Activated CD4-positive, alpha-beta T cell treated with anti-CD3 and anti-CD28 coated beads for 48 hours (primary cell): Measurements from ENCODE around the gene RIN3.

Source experiments
- DNase-seq: peaks from one replicate; pipeline ENCODE4 v3.0.0-alpha.2; 2020

Gene RIN3

DNA sequence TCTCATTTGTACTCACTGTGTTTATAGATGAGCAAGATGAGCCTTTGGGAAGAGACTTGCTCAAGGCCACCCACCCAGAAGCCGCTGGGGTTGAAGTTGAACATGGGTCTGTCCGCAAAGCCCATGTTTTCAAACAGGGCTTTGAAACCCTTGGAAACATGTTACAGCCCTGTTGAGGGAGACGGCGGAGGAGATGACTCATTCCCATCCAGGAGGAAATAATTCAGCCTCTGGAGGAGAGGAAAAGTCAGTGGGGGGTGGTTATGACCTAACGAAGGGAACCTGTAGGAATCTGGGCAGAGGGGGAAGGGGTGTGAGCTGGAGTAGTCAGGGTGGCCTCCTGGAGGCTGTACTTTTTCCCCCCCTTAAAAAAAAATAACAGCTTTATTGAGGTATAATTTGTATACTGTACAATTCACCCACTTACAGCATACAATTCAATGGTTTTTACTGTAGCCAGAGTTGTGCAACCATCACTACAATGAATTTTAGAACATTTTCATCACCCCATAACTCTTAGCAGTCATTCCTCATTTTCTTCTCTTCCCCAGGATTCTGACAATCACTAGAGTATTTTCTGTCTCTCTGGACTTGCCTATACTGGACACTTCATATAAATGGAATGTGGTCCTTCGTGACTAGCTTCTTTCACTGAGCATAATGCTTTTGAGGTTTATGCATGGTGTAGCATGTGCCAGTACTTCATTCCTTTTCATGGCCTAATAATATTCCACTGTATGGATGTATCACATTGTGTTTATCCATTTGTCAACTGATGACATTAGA, 1.9 kb upstream of the RIN3 start:
- no peak for DNase-seq

- DNase-seq = no peak
Observed at GRCh38 chr14:92512807-92513203, 776 bp upstream of the RIN3 start.

DNA sequence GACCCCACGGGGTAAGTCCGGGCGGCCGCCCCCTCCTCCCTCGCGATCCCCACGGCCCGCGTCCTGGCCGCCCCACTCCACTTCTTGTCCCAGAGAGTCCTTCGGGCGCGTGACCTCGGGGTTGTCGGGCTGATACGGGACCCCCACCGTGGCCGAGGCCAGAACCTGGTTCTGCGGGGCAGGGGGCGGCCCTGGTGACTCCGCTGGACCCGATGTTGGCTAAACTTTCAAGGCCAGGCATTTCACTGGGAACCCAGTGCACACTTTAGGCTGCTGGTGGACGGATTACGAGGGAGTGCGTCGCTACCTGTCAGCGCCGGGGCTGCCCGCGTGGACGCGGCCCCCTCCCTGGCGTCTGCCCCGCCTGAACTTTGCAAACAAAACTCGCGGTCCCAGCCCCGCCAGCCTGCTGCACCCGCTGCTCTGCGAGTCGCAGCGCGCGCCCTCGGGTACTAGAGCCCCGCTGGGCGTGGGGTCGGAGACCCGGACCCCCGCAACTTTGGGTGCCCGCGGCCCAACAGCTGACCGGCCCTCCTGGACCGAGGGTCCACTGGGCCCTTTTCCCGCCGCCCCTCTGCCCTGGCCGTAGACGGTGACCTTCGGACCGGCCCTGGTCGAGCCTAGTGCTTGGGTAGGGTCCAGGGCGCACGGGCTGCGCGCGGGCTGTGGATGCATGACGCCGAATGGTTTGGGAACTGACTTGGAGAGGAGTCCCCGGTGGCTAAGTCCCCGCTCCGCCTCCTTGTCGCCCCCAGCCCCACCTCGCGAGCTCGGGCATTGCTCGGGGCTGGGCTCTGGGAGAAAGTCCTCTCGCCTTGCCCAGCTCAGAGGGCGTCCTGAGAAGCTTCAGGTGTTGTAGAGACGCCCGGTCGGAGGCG, 624 bp downstream of the RIN3 start:
- DNase-seq = peak; percentile 49

DNA sequence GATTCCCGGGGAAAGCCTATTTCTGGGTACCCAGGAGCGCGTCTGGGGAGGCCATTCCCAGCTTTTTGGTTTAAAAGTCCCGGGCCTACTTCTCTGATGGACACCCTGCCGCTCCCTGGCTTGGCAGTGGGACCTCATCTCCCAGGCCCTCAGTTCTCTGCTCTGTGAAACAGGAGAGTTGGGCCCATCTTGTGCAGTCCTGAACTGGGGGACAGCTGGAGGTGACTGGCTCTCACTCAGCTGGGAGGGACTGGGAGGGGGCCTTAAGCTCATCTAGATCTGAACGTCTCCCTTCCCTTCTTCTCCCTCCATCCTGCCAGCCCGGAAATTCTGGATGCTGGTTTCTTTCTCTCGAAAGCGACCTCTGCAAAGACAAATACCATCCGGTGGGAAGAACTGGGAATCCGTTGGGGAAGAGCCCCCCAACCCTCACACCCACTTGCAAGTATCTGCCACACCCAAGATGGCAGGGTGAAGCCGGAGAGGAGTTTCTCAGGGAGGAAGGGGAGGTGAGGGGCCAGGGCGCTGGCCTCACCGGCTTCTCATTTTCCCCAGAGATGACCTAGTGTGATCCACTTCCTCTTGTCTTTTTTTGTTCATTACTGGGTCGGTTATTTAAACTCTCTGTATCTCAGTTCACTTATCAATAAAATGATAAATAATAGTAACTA, 1.4 kb downstream of the RIN3 start:
- DNase-seq = no peak

GRCh38 chr14:92515546-92516343, 2.2 kb downstream of the RIN3 start:
- no peak for DNase-seq

DNA sequence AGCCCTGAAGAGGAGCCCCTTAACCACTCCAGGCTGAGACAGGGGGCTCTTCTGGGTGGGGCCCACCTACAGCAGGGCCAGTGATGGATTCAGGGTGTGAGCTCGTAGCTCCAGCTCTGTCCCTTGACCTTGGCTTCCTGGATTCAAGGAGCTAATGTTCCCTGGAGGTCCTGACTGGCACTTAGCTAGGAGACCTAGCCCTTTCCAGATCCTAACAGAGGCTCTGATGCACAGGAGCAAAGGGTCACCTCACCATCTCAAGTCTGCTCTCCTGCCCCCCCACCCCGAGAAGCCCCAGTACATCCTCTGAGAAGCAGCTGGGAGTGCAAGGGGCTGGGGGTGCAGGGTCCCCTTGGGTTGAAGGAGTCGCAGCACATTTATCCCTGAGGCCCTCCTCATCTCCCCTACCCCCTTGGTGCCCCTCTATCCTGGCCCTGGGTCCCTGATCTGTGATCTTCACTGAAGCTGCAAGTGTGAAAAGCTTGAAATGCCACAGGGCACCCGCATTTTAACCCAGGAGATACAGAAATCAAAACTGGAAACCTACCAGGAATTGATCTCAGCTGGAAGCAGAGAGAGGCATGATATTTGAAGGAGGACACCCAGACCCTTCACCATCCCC, 2.9 kb downstream of the RIN3 start:
- no peak for DNase-seq

- DNase-seq = no peak
Observed at GRCh38 chr14:92516966-92517506, 3.5 kb downstream of the RIN3 start.

GRCh38 chr14:92517761-92518160, 4.2 kb downstream of the RIN3 start:
- no peak for DNase-seq

DNA sequence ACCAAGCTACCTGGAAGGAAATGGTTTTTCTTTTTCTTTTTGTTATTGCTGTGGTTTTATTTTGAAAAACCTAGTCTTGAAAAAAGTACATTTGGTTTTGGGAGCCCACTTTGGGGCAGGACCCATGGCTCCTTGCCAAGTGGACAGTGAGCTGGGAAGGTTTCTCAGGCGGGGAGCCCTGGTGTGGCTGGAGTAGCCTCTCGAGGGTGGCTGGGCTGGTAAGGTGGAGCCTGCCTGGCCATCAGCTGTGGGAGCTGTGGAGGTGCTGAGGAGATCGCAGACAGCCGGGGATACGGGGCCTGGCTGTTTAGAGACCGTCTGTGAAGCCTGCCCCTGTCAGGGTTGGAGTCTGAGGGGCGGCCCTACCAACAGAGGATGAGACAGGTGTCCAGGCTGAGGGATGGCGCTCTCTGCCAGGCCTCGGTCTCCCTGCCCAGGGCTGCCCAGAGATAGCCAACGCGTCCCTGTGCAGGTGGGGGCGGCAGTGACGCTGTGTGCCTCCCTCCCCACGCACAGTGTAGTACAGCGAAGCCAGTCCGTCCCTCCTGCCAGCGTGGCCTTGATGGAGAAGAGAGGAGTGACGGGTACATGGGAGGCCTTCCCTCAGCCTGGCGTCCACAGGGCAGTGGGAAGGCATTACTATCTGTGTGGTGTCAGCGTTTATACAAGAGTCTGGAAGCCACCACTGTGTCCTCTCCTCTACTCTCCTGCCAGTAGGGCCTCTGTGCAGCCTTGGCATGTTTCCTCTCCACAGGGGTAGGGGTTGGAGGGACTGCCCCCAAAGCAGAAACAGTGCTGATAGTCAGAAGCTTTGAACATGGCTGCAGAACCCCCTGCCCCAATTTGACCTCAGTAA, 5.9 kb downstream of the RIN3 start:
- DNase-seq = no peak

- DNase-seq = no peak
Observed at GRCh38 chr14:92520102-92521057, 6.8 kb downstream of the RIN3 start.

GRCh38 chr14:92521058-92521415, 7.5 kb downstream of the RIN3 start:
- no peak for DNase-seq

GRCh38 chr14:92523752-92524151, 10.2 kb downstream of the RIN3 start:
- DNase-seq = no peak

DNA sequence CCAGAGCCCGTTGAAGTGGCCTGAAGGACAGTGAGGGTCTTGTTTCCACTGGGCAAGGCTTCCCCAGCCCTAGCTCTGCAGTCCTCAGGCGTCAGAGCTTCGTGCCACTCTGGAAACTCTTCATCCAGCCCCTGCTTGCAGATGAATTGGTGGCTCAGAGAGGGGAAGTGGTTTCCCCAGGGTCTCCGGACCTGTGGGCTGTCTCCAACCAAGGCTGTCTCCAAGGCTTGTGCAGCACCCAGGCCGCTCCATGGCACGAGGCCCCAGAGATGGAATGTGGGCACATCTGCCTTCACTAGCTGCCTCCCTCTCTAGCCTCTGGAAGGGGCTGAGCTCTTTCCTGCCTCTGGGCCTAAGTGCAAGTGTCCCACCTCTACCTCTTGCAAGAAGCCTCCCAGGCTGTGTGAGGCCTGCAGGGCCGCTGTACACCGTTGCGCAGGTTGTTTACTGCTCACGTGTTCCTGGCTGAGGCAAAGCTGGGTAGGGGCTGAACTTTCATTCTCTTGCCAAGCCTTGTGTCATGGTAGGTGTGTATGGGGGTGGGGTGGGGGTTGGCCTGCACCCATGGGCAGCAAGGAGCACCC, 11.1 kb downstream of the RIN3 start:
- DNase-seq = no peak

DNA sequence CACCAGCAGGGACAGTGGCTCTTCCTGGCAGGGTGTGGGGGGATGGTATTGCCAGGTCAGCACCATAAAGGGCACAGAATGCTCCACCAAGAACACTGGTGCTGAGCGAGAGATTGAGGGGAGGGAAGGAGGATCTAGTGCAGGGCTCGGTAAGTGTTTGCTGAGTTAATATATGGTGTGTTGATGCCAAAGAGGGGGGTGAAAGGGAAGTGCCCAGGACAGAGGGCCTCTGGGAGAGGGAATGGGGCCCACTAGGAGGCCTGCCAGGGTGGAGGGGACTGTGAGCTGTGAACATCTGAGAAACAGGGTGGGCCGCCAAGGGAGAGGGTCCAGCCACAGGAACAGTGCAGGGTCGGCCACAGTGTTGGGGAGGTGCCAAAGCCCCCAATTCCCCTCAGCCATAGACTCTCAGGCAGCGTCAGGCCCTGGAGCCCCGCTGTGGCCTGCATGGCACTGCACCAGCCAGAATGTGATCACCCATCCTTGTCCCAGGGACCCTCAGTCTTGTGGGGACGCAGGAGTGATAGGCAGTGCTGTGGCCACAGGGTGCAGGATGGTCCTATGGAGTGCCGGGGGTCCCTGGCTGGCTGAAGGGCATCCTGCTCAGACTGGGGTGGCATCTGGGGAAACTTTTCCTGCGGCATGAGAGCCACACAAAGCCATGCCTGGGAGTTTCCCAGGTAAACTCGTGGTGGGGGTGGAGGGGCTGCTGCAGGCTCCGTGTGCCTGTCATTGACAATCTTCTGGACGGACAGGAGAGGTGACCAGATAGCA, 11.9 kb downstream of the RIN3 start:
- no peak for DNase-seq

DNA sequence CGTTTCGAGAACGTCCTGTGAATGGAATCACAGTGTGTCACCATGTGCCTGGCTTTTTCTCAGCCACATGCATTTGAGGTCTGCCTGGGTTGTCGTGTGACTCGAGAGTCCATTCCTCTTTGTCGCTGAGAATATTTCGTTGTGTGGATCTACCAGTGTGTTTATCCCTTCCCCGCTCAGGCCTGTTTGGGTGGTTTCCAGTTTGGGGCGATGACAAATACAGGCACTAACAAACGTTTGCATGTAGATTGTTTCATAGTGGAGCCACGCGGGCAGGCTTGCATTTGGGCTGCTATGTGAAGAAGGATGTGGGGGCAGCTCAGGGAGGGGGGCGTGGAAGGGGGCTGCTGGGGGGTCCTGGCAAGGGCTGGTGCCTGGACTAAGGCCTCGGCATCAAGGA, 14.1 kb downstream of the RIN3 start:
- no peak for DNase-seq

GRCh38 chr14:92528486-92529100, 15.0 kb downstream of the RIN3 start:
- no peak for DNase-seq

DNA sequence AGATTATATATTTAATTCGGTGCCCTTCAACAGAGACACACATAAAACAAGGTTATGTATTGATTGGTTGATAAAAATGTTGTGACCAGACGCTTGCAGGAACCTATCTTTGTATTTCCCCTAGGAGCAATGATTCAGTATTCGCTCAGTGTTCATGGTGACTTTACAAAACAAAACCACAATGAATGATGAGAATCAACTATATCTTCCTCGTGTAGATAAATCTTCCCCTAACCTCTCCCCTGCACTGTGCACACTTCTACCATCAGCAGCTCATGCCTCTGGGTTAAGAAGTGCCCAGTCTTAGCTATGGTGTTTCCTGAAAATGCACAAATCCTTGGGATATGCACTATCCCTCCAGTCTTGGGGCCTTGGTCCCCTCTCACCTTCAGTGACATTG, 16.3 kb downstream of the RIN3 start:
- no peak for DNase-seq
